NCI-H748 (cell line): Measurements from ENCODE around the gene APBB2.
"Not testable (repeated sequence)": the region's sequence is repeated elsewhere in the genome, so short reads cannot be mapped to it uniquely, and the experiment has no call there.

ENCODE experiments used
- DNase-seq: peaks from one replicate; lab custom pipeline; 2025; ENCODE audit not compliant: unreplicated experiment; lab: John Stamatoyannopoulos, UW

Gene APBB2

GRCh38 chr4:40840255-40840984 is 373.9 kb downstream of the APBB2 start:
- DNase-seq = peak; percentile 51

GRCh38 chr4:40838742-40839141 is 375.6 kb downstream of the APBB2 start:
- no peak for DNase-seq

GRCh38 chr4:40837094-40837870 is 377.1 kb downstream of the APBB2 start:
- no peak for DNase-seq

GRCh38 chr4:40833212-40833611 is 381.1 kb downstream of the APBB2 start:
- no peak for DNase-seq

GRCh38 chr4:40832175-40832574 is 382.2 kb downstream of the APBB2 start:
- DNase-seq = no peak

- DNase-seq = peak; percentile 31
Observed at GRCh38 chr4:40831146-40831907, 383.0 kb downstream of the APBB2 start.

GRCh38 chr4:40829586-40829985 is 384.8 kb downstream of the APBB2 start:
- DNase-seq = no peak

- no peak for DNase-seq
Observed at GRCh38 chr4:40828661-40829060, 385.7 kb downstream of the APBB2 start.

GRCh38 chr4:40827758-40828157 is 386.6 kb downstream of the APBB2 start:
- no peak for DNase-seq

GRCh38 chr4:40826821-40827220 is 387.5 kb downstream of the APBB2 start:
- DNase-seq = no peak

GRCh38 chr4:40825014-40825838 is 389.1 kb downstream of the APBB2 start:
- no peak for DNase-seq

- no peak for DNase-seq
Observed at GRCh38 chr4:40822420-40823166, 391.7 kb downstream of the APBB2 start.

- no peak for DNase-seq
Observed at GRCh38 chr4:40820101-40820500, 394.2 kb downstream of the APBB2 start.

GRCh38 chr4:40817157-40817556 is 397.2 kb downstream of the APBB2 start:
- not testable (repeated sequence) for DNase-seq

- no peak for DNase-seq
Observed at GRCh38 chr4:40812856-40813255, 401.5 kb downstream of the APBB2 start.

- no peak for DNase-seq
Observed at GRCh38 chr4:40812386-40812785, 402.0 kb downstream of the APBB2 start.

GRCh38 chr4:40811956-40812355 is 402.4 kb downstream of the APBB2 start:
- no peak for DNase-seq

GRCh38 chr4:40808926-40809457 is 405.4 kb downstream of the APBB2 start:
- DNase-seq = no peak

- no peak for DNase-seq
Observed at GRCh38 chr4:40804598-40804997, 409.7 kb downstream of the APBB2 start.

GRCh38 chr4:40800064-40800463 is 414.3 kb downstream of the APBB2 start:
- no peak for DNase-seq
